GM21786 (cell line): ENCODE data around the gene BTNL8.

Source experiments
- ATAC-seq: cut with Tn5 transposase; IDR thresholded peaks from one replicate; pipeline ENCODE4 v1.9.1; 2021; ENCODE audit not compliant: unreplicated experiment

Gene BTNL8

GRCh38 chr5:180950291-180950949, 51.5 kb downstream of the BTNL8 start:
- no peak for ATAC-seq

- no peak for ATAC-seq
These were observed 60.7 kb downstream of the BTNL8 start for GRCh38 chr5:180959661-180960060.

- no peak for ATAC-seq
These were observed 61.2 kb downstream of the BTNL8 start for GRCh38 chr5:180960209-180960608.

DNA sequence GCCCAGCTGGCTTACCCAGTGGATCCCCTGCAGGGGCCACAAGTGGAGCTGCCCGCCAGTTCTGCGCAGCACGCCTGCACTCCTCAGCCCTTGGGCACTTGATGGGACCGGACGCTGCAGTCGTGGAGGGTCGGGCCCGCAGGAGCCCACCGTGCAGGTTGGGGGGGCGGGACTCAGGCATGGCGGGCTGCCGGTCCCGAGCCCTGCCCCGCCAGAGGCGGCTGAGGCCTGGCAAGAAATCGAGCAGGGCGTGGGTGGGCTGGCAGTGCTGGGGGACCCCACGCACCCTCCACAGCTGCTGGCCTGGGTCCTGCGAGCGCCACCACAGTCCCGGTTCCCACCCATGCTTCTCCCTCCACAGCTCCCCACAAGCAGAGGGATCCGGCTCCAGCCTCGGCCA, 70.4 kb downstream of the BTNL8 start:
- no peak for ATAC-seq

GRCh38 chr5:180970336-180970735, 71.4 kb downstream of the BTNL8 start:
- no peak for ATAC-seq

DNA sequence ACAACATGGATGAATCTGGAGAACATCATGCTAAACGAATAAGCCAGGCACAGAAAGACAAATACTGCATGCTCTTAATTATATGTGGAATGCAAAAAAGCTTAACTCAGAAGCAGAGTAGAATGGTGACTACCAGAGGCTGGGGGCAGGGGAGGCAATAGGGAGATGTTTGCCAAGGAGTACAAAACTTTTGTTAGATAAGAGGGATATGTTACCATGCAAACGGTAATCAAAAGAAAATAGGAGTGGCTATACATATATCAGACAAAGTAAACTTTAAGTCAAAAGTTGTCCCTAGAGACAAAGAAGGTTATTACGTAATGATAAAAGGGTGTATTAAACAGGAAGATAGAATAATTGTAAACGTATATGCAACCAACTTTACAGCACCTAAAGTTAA, 71.9 kb downstream of the BTNL8 start:
- ATAC-seq, result no peak

- ATAC-seq, result no peak
These were observed 75.8 kb downstream of the BTNL8 start for GRCh38 chr5:180974612-180975315.

DNA sequence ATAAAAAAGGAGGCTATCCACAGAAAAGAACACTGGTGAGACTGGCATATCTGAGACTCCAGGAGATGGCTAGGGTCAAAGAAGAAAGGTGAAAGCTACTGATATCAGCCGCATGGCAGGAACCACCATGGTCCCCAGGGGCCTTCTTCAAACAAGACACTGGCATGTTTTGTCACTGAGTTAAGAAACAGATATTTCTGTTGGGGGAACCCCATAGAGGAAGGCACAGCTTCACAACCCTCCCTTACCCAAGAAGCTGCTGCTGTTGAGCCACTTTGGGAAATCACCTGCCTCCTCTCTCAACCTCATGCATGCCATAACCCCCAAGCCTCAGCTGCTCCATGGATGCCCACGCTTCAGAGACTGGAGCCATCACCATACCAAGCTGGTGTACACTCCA, 76.4 kb downstream of the BTNL8 start:
- no peak for ATAC-seq

GRCh38 chr5:180976518-180976917, 77.6 kb downstream of the BTNL8 start:
- no peak for ATAC-seq

GRCh38 chr5:180977852-180978251, 78.9 kb downstream of the BTNL8 start:
- ATAC-seq, result no peak

- no peak for ATAC-seq
These were observed 83.2 kb downstream of the BTNL8 start for GRCh38 chr5:180982008-180982741.

DNA sequence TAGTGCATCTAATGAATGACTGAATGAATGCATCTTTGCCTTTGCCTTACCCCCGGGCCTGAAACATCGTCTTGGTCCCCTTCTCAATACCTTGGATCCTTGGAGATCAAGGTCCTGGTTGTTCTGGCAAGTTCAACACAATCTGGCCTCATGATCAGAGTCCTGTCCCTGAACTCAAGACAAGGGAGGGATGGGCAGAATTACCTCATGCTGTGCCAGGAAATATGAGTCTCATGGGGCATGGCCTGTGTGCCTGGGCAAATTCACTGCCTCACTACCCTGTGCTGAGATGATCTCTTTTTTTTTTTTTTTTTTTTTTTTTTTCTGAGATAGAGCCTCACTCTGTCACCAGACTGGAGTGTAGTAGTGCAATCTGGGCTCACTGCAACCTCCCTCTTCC, 89.1 kb downstream of the BTNL8 start:
- ATAC-seq, result no peak

DNA sequence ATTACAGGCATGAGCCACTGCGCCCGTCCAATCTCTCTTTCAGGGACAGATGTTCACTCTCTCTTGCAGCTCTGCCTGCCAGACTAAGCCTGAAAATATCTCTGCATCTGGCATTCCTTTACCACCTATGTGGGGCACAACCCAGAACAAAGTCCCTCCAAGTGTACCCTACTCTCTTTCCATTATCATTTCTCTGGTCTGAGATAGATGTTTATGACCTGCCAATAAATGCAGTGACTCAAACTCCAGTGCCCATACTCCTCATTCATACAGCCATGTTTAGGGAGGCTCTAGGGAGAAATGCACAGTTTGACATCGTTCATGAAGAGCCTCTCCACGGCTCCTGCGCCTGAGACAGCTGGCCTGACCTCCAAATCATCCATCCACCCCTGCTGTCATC, 89.6 kb downstream of the BTNL8 start, which contains the start of gene BTNL3:
Gene BTNL3, plus strand, starts transcription at position 255 of the 400 bp plus-strand sequence. CDS start 183 bp downstream, outside the sequence.
- no peak for ATAC-seq

GRCh38 chr5:180990086-180990881, 91.3 kb downstream of the BTNL8 start:
- ATAC-seq, result no peak

GRCh38 chr5:180990882-180991242, 91.9 kb downstream of the BTNL8 start:
- ATAC-seq, result no peak
